K562 (cell line): ENCODE measurements around the gene ERVFRD-1. TPM values are rescaled to one million over a fixed set of nuclear protein-coding genes. Genes with fewer than 3 reads are reported as not detected.

ENCODE experiments used
- ATAC-seq: fragments of 200-7000 bp; cut with Tn5 transposase; 3 replicates; pipeline ENCODE4 v1.9.1; 2020; ENCODE audit warnings: moderate library complexity
- BruUV-seq: library from RNA; stranded (reverse); fragments of 400-500 nt; replicated peaks from 2 replicates; lab custom pipeline; 2021; lab: Mats Ljungman, UMichigan
- CTCF ChIA-PET: fragments of 300-600 bp; formaldehyde crosslinking; extraction: SDS; loops from one replicate; lab custom pipeline; 2021; ENCODE audit warnings: low intra/inter-chr PET ratio; lab: Yijun Ruan, JAX
- POLR2A ChIA-PET: fragments of 300-600, 350-650 bp; sonication (Branson Sonifier 250); formaldehyde crosslinking; extraction: SDS; loops from one replicate; lab custom pipeline; 2021; ENCODE audit warnings: antibody characterized with exemption, inconsistent platforms; lab: Yijun Ruan, JAX
- DNase-seq, 4 experiments: peaks; one replicate each; pipeline versions ENCODE4 v3.0.0 to v3.0.0-alpha.2; 2011 to 2018; ENCODE audit warnings: low spot score in 3 of 4, mixed read lengths in 3 of 4; ENCODE audit errors: extremely low read depth in 1 of 4
- FAIRE-seq: peaks from 2 replicates; lab custom pipeline; 2011; peaks lifted over from hg19 to GRCh38; lab: Jason Lieb, UNC
- H2AFZ ChIP-seq: 2 replicates; pipeline ENCODE4 v1.6.0; 2011; ENCODE audit warnings: low read depth, low read length, control low read depth, inconsistent platforms
- H3K27ac ChIP-seq: fragments of 200-600 bp; 3 replicates; pipeline ENCODE4 v1.8.0; 2011; ENCODE audit warnings: low read depth, mild to moderate bottlenecking, control low read depth, inconsistent platforms, low read length, moderate library complexity, mixed read lengths; ENCODE audit errors: extremely low read depth
- H3K27me3 ChIP-seq, 2 experiments: fragments of 300-600 bp in 1 of 2; 2 replicates in 1 of 2; 3 replicates in 1 of 2; pipeline versions ENCODE4 v1.6.0 to v1.8.0; 2011; ENCODE audit warnings: inconsistent platforms in 2 of 2, low read length in 2 of 2, mild to moderate bottlenecking in 1 of 2, mixed read lengths in 1 of 2, moderate library complexity in 1 of 2; ENCODE audit not compliant: control insufficient read depth in 2 of 2, insufficient read depth in 2 of 2
- H3K36me3 ChIP-seq: fragments of 300-600 bp; 3 replicates; pipeline ENCODE4 v1.8.0; 2011; ENCODE audit warnings: mild to moderate bottlenecking, low read length, inconsistent platforms; ENCODE audit not compliant: control insufficient read depth, insufficient read depth
- H3K4me1 ChIP-seq, 2 experiments: fragments of 200-600 bp in 1 of 2; replicated peaks in 1 of 2; 2 replicates in 1 of 2; 3 replicates in 1 of 2; pipeline versions ENCODE4 v1.5.1 to v1.8.0; 2011; ENCODE audit warnings: inconsistent platforms in 2 of 2, low read length in 2 of 2, mild to moderate bottlenecking in 1 of 2, mixed read lengths in 1 of 2, moderate library complexity in 1 of 2; ENCODE audit not compliant: control insufficient read depth in 2 of 2, insufficient read depth in 2 of 2
- H3K4me2 ChIP-seq: 2 replicates; pipeline ENCODE4 v1.6.1; 2011; ENCODE audit warnings: low read length, control low read depth, inconsistent platforms, mixed read lengths; ENCODE audit not compliant: insufficient read depth
- H3K4me3 ChIP-seq: fragments of 200-600 bp; sonication (generic), shearing (Covaris generic); 2 replicates; pipeline ENCODE4 v1.5.1; 2016; ENCODE audit warnings: control low read depth, inconsistent platforms
- H3K79me2 ChIP-seq: fragments of 200-600 bp; 3 replicates; pipeline ENCODE4 v1.8.0; 2011; ENCODE audit warnings: low read length, inconsistent platforms; ENCODE audit not compliant: control insufficient read depth, insufficient read depth
- H3K9ac ChIP-seq, 2 experiments: 2 replicates each; pipeline versions ENCODE4 v1.6.0 to v1.6.1; 2011; ENCODE audit warnings: low read depth in 2 of 2, low read length in 2 of 2, control low read depth in 1 of 2, inconsistent platforms in 1 of 2, mild to moderate bottlenecking in 1 of 2, mixed read lengths in 1 of 2; ENCODE audit not compliant: insufficient read depth in 1 of 2
- H3K9me1 ChIP-seq: one replicate; pipeline ENCODE4 v1.6.0; 2011; ENCODE audit warnings: inconsistent platforms, mild to moderate bottlenecking, low read length, moderate library complexity; ENCODE audit not compliant: control insufficient read depth, insufficient read depth
- H3K9me3 ChIP-seq: replicated peaks from 2 replicates; pipeline ENCODE4 v1.5.1; 2011; ENCODE audit warnings: low read depth, low read length, inconsistent platforms; ENCODE audit not compliant: control insufficient read depth, insufficient read depth
- H4K20me1 ChIP-seq: replicated peaks from 2 replicates; pipeline ENCODE4 v1.6.1; 2011; ENCODE audit warnings: low read length, inconsistent platforms, mixed read lengths; ENCODE audit not compliant: control insufficient read depth, insufficient read depth
- CCAR2 ChIP-seq: fragments of 200-400 bp; formaldehyde crosslinking; IDR thresholded peaks from 2 replicates; pipeline ENCODE4 v1.6.1; 2017; ENCODE audit warnings: mild to moderate bottlenecking, low read depth, low read length
- CEBPG ChIP-seq, 3 experiments: fragments of 200-800 bp in 1 of 3; sonication (Bioruptor generic) in 1 of 3; sonication (generic) in 1 of 3; formaldehyde crosslinking in 1 of 3; IDR thresholded peaks in 2 of 3; conservative IDR thresholded peaks in 1 of 3; 2 replicates each; pipeline versions ENCODE4 v1.6.1 to v1.8.0; 2016 to 2022; ENCODE audit warnings: missing compliant biosample characterization in 2 of 3, missing genetic modification characterization in 2 of 3, mild to moderate bottlenecking in 1 of 3, missing genetic modification reagents in 1 of 3
- GABPB2 ChIP-seq: fragments of 250-450 bp; sonication (Bioruptor Pico); conservative IDR thresholded peaks from 2 replicates; pipeline ENCODE4 v1.5.1; 2021; ENCODE audit warnings: mild to moderate bottlenecking
- GTF2E2 ChIP-seq: fragments of 200-800 bp; sonication (Bioruptor generic); IDR thresholded peaks from 2 replicates; pipeline ENCODE4 v1.6.1; 2016; ENCODE audit warnings: missing genetic modification characterization, missing compliant biosample characterization
- OTX1 ChIP-seq: fragments of 450-650 bp; formaldehyde crosslinking; IDR thresholded peaks from 2 replicates; pipeline ENCODE4 v1.4.0; 2022; ENCODE audit warnings: mild to moderate bottlenecking
- USF1 ChIP-seq: sonication (generic); formaldehyde crosslinking; IDR thresholded peaks from 2 replicates; pipeline ENCODE4 v1.9.0; 2022; ENCODE audit warnings: mild to moderate bottlenecking, missing genetic modification reagents
- ZBTB7A ChIP-seq: IDR thresholded peaks from 2 replicates; pipeline ENCODE4 v1.6.1; 2011; ENCODE audit warnings: low read depth, mild to moderate bottlenecking, low read length, moderate library complexity, borderline replicate concordance; ENCODE audit not compliant: control insufficient read depth
- ZNF121 ChIP-seq: sonication (generic); formaldehyde crosslinking; conservative IDR thresholded peaks from 2 replicates; pipeline ENCODE4 v1.8.0; 2022; ENCODE audit warnings: missing genetic modification reagents
- ZNF134 ChIP-seq: fragments of 250-450 bp; sonication (Bioruptor Pico); conservative IDR thresholded peaks from 2 replicates; pipeline ENCODE4 v1.4.0; 2020
- ZNF583 ChIP-seq: fragments of 250-450 bp; sonication (Bioruptor Pico); IDR thresholded peaks from 2 replicates; pipeline ENCODE4 v1.4.0; 2020
- WGBS: fragments of 100-300 bp; shearing (Covaris generic); methylation state at CpG from one replicate; pipeline ENCODE4 v1.1.6; 2016; ENCODE audit warnings: low coverage, mixed read lengths; ENCODE audit not compliant: insufficient coverage; ENCODE audit errors: missing lambda C conversion rate; 5-methylcytosine and 5-hydroxymethylcytosine counted together
- in situ Hi-C: fragments of 300-500 bp; cut with MboI; formaldehyde crosslinking; loops from 4 replicates; pipeline ENCODE4 v1.15.0; 2018; ENCODE audit warnings: inconsistent platforms, mixed read lengths
- intact Hi-C: fragments of 100-400 bp; cut with micrococcal nuclease; formaldehyde crosslinking; loops from 2 replicates; pipeline ENCODE4 v1.14.2; 2022
- polyA plus RNA-seq, 8 experiments: library from polyadenylated mRNA; depleted of rRNA in 4 of 8; stranded (reverse) in 5 of 8; unstranded in 3 of 8; fragments of >200 nt; fragmentation: Nextera tagmentation in 2 of 8; fragmentation: Illumina TruSeq in 1 of 8; extraction: Ambion mirVana in 2 of 8; extraction: Trizol in 1 of 8; gene quantifications; 2 replicates each; pipeline versions ENCODE4 v1.2.1 to v1.2.3, GENCODE V29; 2011 to 2014; ENCODE audit warnings: inconsistent platforms in 1 of 8, missing spikeins in 1 of 8
- total RNA-seq, 7 experiments: library from RNA; depleted of rRNA in 6 of 7; stranded (reverse); fragments of >200 nt in 6 of 7; fragmentation: Illumina TruSeq in 2 of 7; extraction: Trizol in 2 of 7; gene quantifications; 2 replicates each; pipeline versions ENCODE4 v1.2.1 to v1.2.3, GENCODE V29; 2011 to 2021; ENCODE audit warnings: low replicate concordance in 1 of 7
- TF ChIP-seq, protein P1 (sequence below): sonication (generic); formaldehyde crosslinking; IDR thresholded peaks from 2 replicates; pipeline ENCODE4 v1.8.1; 2023; ENCODE audit warnings: mild to moderate bottlenecking, missing genetic modification reagents
- TF ChIP-seq, protein P2 (sequence below): fragments of 250-450 bp; sonication (Bioruptor Pico); IDR thresholded peaks from 2 replicates; pipeline ENCODE4 v1.8.0; 2022; ENCODE audit warnings: inconsistent platforms, mild to moderate bottlenecking, moderate library complexity, borderline replicate concordance
- TF ChIP-seq, protein P3 (sequence below): fragments of 450-650 bp; formaldehyde crosslinking; IDR thresholded peaks from 2 replicates; pipeline ENCODE4 v1.4.0; 2022; ENCODE audit warnings: missing genetic modification characterization
- TF ChIP-seq, protein P4 (sequence below): fragments of 450-650 bp; IDR thresholded peaks from 2 replicates; pipeline ENCODE4 v1.6.1; 2017; ENCODE audit warnings: mild to moderate bottlenecking, moderate library complexity

Gene ERVFRD-1
- total and polyA plus RNA-seq, 9 of the 15 experiments (the other 6 are each of a cell fraction or from before 2014, with no cell fraction given) = 0.05 to 0.14 (median 0.09) TPM; not detected in 2

DNA sequence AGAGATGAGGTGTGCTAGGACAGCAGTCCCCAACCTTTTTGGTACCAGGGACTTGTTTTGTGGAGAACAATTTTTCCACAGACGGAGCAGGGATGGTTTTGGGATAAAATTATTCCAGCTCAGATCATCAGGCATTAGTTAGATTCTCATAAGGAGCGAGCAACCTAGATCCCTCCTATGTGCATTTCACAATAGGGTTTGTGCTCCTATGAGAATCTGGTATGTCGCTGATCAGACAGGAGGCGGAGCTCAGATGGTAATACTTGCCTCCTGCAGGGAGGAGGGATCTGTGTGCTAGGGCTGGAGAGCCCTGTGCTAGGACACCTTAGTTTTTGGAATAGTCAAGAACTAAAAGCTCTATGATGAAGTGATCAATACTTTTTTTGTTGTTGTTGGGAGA is 15.4 kb downstream of the ERVFRD-1 start (continued):
- peak; percentile 64; the same call in 1 of the 2 replicates for TF ChIP-seq CEBPG (CRISPR knock-in tag; IDR thresholded peaks at IDR 0.05)
- TF ChIP-seq CEBPG (tag; conservative IDR thresholded peaks at IDR 0.05 in 1 of 2, IDR thresholded peaks at IDR 0.05 in 1 of 2) = peak; percentile 66 to 68
- TF ChIP-seq GABPB2 (CRISPR knock-in tag) = no peak
- TF ChIP-seq CCAR2 = no peak
- TF ChIP-seq OTX1 (CRISPR knock-in tag) = no peak
- no peak for TF ChIP-seq ZNF134 (CRISPR knock-in tag)
- TF ChIP-seq, protein P1, sequence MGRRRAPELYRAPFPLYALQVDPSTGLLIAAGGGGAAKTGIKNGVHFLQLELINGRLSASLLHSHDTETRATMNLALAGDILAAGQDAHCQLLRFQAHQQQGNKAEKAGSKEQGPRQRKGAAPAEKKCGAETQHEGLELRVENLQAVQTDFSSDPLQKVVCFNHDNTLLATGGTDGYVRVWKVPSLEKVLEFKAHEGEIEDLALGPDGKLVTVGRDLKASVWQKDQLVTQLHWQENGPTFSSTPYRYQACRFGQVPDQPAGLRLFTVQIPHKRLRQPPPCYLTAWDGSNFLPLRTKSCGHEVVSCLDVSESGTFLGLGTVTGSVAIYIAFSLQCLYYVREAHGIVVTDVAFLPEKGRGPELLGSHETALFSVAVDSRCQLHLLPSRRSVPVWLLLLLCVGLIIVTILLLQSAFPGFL (CRISPR knock-in tag) = no peak
- TF ChIP-seq, protein P2, sequence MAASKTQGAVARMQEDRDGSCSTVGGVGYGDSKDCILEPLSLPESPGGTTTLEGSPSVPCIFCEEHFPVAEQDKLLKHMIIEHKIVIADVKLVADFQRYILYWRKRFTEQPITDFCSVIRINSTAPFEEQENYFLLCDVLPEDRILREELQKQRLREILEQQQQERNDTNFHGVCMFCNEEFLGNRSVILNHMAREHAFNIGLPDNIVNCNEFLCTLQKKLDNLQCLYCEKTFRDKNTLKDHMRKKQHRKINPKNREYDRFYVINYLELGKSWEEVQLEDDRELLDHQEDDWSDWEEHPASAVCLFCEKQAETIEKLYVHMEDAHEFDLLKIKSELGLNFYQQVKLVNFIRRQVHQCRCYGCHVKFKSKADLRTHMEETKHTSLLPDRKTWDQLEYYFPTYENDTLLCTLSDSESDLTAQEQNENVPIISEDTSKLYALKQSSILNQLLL (CRISPR knock-in tag) = no peak

DNA sequence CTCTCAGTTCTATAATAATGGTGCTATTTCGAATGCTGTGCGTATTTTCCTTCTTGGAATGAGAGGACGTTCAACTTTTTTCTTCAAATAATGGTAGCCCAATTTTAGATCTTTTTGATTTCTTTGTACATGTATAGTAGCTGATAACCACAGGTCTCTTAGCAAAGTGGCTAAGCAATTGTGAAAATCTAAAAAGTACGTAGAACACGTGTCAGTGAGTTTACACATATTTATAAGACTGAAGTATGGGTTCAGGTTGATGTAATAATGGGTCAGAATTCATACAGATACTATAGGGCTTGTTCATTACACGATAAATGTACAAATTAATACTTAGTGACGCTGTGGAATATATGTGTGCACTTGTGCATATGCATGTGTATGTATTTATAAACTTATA is 16.6 kb downstream of the ERVFRD-1 start:
- ATAC-seq (no peak), FAIRE-seq (no peak), DNase-seq (no peak)
- Histone ChIP-seq H3K79me2 (peaks cover 53% of the 10 kb centered on the region), H3K4me1 (peaks cover 12 to 15% of the 10 kb centered on the region in 2 experiments), H3K4me3 (peak overlapping the region; percentile 68), H3K27ac (peak overlapping the region; percentile 91), H3K9ac (peak overlapping the region; percentile 92 to 98), H4K20me1 (no peaks in the 10 kb centered on the region), H3K36me3 (peaks cover 3% of the 10 kb centered on the region; the same call in 1 of the 3 replicates), H3K4me2 (peak overlapping the region; percentile 97), H3K27me3 (no peaks in the 10 kb centered on the region), H3K9me3 (no peaks in the 10 kb centered on the region), H2AFZ (peak overlapping the region; percentile 95), H3K9me1 (no peaks in the 10 kb centered on the region)
- in situ Hi-C loops = no loop called here
- intact Hi-C loops = loop anchor here (5.0 kb wide), 1 partner anchor 47 kb away; no protein-coding TSS in a partner anchor
- POLR2A ChIA-PET = interaction anchor here (0.6 to 3.2 kb wide), 7 partner anchors 8 to 361 kb away, joined by 3 to 24 read pairs (median 3); no protein-coding TSS in a partner anchor
- CTCF ChIA-PET = interaction anchor here (0.6 kb wide), 1 partner anchor 19 kb away, joined by 3 read pairs; no protein-coding TSS in a partner anchor
- WGBS = 4% methylated on average over 7 of the region's 7 CpGs
- no TSS peak for BruUV-seq
- TF ChIP-seq ZNF583 (CRISPR knock-in tag) = no peak
- TF ChIP-seq ZNF121 (CRISPR knock-in tag) = no peak
- TF ChIP-seq, protein P3, sequence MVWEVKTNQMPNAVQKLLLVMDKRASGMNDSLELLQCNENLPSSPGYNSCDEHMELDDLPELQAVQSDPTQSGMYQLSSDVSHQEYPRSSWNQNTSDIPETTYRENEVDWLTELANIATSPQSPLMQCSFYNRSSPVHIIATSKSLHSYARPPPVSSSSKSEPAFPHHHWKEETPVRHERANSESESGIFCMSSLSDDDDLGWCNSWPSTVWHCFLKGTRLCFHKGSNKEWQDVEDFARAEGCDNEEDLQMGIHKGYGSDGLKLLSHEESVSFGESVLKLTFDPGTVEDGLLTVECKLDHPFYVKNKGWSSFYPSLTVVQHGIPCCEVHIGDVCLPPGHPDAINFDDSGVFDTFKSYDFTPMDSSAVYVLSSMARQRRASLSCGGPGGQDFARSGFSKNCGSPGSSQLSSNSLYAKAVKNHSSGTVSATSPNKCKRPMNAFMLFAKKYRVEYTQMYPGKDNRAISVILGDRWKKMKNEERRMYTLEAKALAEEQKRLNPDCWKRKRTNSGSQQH (CRISPR knock-in tag) = no peak
- no peak for TF ChIP-seq USF1
- TF ChIP-seq, protein P4, sequence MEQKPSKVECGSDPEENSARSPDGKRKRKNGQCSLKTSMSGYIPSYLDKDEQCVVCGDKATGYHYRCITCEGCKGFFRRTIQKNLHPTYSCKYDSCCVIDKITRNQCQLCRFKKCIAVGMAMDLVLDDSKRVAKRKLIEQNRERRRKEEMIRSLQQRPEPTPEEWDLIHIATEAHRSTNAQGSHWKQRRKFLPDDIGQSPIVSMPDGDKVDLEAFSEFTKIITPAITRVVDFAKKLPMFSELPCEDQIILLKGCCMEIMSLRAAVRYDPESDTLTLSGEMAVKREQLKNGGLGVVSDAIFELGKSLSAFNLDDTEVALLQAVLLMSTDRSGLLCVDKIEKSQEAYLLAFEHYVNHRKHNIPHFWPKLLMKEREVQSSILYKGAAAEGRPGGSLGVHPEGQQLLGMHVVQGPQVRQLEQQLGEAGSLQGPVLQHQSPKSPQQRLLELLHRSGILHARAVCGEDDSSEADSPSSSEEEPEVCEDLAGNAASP = no peak
- TF ChIP-seq GTF2E2 = 0 out of 2 replicates have a peak, but pooled peaks have one; percentile 19
- TF ChIP-seq ZBTB7A = no peak
